GM12865 (cell line): Measurements from ENCODE around the gene CHSY1.

Source experiments
- DNase-seq: peaks from one replicate; pipeline ENCODE4 v3.0.0; 2010; ENCODE audit warnings: low read depth
- H3K4me3 ChIP-seq: 2 replicates; pipeline ENCODE4 v1.5.1; 2011; ENCODE audit warnings: mild to moderate bottlenecking, low read depth, low read length, control low read depth
- TF ChIP-seq, protein P1 (sequence below): IDR thresholded peaks from 2 replicates; pipeline ENCODE4 v1.5.1; 2011; ENCODE audit warnings: low read length, control low read depth, low read depth, inconsistent platforms; ENCODE audit not compliant: insufficient read depth; ENCODE audit errors: missing control alignments

The CHSY1 gene

DNA sequence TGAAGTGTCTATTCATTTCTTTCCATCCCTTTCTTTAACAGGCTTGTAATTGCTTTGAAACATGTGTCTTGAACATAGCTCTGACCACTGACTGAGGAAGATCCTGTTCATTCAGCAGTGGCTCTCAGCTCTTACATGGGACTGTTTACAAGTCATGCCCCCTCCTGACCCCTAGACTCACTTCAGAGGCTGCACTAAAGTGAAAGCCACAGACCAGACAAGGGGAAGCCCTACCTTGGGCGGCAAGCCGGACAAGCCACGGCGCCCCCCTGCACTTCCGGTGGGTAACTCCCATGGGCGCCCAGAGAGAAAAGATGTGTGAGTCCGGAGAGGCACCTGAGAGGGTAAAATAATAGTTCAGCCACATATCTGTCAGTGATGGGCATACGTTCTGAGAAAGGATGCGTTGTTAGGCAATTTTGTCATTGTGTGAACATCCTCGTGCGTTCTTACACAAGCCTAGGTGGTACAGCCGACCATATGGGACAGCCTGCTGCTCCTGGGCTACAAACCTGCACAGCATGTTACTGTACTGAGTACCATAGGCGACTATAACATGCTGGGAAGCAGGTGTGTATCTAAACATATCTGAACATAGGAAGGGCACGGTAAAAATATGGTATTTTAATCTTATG lies 116.2 kb downstream of the CHSY1 start:
- TF ChIP-seq, protein P1, sequence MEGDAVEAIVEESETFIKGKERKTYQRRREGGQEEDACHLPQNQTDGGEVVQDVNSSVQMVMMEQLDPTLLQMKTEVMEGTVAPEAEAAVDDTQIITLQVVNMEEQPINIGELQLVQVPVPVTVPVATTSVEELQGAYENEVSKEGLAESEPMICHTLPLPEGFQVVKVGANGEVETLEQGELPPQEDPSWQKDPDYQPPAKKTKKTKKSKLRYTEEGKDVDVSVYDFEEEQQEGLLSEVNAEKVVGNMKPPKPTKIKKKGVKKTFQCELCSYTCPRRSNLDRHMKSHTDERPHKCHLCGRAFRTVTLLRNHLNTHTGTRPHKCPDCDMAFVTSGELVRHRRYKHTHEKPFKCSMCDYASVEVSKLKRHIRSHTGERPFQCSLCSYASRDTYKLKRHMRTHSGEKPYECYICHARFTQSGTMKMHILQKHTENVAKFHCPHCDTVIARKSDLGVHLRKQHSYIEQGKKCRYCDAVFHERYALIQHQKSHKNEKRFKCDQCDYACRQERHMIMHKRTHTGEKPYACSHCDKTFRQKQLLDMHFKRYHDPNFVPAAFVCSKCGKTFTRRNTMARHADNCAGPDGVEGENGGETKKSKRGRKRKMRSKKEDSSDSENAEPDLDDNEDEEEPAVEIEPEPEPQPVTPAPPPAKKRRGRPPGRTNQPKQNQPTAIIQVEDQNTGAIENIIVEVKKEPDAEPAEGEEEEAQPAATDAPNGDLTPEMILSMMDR, result no peak
- DNase-seq, result peak; percentile 89
- no peak overlapping the region for H3K4me3 ChIP-seq

DNA sequence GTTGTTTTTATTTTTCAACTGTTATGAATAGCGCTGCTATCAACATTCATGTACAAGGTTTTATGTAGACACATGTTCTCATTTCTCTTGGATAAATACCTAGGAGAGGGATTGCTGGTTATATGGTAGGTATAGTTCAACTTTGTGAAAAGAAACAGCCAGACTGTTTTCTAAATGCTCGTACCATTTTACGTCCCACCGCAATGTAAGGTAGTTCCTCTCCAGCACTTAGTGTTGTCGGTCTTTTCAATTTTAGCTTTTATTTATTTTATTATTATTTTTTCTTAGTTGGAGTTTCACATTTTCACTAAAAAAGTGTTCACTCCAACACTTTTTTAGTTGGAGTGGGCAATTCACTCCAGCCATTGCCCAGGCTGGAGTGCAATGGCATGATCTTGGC lies 117.1 kb downstream of the CHSY1 start:
- TF ChIP-seq, protein P1, result no peak

DNA sequence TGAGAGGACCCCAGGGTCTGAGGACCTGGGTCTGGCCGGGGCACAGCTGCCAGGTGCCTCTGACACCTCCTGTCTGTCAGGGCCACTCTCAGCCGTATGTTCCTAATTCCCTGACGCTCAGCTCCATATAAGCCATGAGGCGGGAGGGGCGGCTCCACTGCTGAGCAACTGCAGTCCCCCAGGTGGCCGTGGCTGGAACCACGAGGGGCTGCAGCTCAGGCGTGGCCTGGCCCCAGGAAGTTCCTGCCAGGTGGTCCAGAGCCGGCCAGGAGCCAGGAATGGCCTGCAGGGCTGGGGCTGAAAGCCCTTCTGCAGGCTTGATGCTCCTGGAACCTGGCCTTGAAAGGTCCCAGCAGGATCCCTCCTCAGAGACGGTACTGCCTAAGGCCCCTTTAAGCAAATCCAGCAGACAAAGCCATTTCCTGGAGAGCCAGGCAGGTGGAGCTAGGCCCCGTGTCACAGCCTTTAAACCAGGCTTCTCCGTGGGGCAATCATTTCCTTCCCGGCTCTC lies 118.0 kb downstream of the CHSY1 start:
- no peak overlapping the region for H3K4me3 ChIP-seq
- TF ChIP-seq, protein P1, result no peak
- no peak for DNase-seq

More for the DNA sequence above, 117.1 kb downstream of the CHSY1 start:
- DNase-seq, result no peak
- no peak overlapping the region for H3K4me3 ChIP-seq

DNA sequence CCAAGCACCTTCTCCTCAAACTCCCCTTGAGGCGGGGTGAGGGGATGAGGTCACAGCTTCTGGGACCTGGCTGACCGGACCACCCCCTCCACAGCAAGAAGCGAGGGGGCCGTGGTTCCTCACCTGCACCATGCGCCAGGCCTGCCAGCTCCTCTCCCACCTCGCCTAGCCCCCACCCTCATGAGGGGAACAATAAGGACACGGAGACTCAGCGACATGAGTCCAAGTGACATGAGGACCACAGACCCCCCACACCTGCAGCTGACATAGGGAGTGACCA lies 118.7 kb downstream of the CHSY1 start:
- TF ChIP-seq, protein P1, result no peak
- DNase-seq, result no peak
- H3K4me3 ChIP-seq, result no peak overlapping the region

DNA sequence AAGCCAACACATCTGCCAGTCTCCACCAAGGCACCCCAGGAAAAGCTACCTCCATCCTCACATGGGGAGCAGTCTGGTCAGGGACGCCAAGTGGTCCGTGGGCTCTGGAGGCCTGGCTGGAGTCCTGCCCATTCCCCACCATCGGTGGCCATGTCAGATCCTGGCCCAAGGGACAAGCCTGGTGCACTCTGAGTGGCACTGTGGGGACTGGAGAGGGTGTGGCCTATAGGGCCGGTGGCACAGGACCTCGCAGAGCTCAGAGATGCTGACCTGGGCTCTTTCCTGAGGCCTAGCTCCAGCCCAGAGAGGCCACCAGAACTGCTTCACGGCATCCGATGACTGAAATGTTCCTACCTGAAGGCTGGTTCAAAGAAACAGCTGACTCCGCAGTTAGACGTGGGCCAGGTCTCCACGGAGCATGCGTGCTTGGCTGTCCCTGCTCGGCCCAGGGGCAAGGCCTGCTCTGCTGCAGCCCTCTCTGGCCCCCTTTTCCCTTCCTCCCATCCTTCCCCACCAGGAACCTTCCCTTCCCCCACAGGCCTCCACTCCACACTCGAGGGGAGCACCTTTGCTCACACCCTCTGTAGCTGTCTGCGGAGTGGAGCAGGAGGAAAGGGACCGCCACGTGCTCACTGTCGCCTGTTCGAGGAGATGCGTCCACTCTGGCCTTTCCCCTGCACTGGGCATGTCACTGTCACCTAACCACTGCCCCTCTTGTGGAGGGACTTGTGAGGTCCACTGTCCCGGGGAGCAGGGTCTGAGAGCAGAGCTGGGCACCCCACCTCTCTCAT lies 119.3 kb downstream of the CHSY1 start:
- H3K4me3 ChIP-seq, result no peak overlapping the region
- DNase-seq, result no peak
- TF ChIP-seq, protein P1, result no peak

DNA sequence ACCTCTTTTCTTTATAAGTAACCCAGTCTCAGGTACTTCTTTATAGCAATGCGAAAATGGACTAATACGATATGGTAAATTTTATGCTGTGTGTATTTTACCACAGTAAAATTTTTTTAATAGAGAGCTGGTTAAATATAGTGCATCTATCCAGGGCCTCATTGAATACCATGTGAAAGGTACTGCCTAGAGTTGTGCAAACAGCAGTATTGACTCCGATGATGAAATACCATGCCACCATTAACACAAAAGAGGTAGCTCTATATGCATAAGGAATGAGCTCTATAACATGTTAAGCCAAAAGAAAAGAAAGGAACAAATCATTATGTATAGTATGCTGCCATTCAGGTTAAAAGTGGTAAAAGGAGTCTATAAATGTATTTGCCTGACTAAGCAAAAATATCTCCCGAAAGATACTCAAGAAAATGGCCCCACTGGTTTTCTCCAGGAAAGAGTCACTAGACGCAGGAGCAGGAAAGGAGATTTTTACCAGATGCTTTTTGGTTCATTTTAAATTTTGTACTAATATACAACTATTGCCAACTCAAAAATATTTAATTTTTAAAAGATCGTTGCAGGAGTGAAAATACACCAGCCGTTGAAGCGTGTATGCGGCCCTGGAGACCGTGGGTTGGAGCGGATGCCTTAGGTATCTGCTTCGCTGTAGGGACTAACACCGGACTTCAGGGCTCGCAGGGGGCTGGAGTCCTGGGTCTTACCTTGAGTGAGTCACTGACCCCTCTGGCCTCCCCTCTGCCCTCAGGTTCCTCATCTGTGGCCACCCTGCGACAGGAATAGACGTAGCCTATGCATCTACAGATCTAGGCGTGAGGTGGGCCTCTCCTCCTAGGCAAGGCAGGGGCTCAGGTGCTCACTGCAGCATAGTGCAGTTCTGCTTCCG lies 120.1 kb downstream of the CHSY1 start:
- no peak overlapping the region for H3K4me3 ChIP-seq
- DNase-seq, result no peak
- TF ChIP-seq, protein P1, result no peak
